GM12801 (cell line): ENCODE results near the gene GNAL.

Experiments
- CTCF ChIP-seq: IDR thresholded peaks from one replicate; pipeline ENCODE4 v1.5.1; 2011; ENCODE audit warnings: control low read depth; ENCODE audit not compliant: insufficient read length; ENCODE audit errors: extremely low read depth

GNAL gene

GRCh38 chr18:11889284-11889683 is 200.2 kb downstream of the GNAL start:
- no peak for TF ChIP-seq CTCF

- TF ChIP-seq CTCF: no peak
Measured at GRCh38 chr18:11891737-11892136, 202.7 kb downstream of the GNAL start.

GRCh38 chr18:11897781-11898180 is 208.7 kb downstream of the GNAL start:
- no peak for TF ChIP-seq CTCF

GRCh38 chr18:11899063-11899462 is 210.0 kb downstream of the GNAL start:
- no peak for TF ChIP-seq CTCF

- TF ChIP-seq CTCF: no peak
Measured at GRCh38 chr18:11901826-11902438, 212.9 kb downstream of the GNAL start.

- TF ChIP-seq CTCF: no peak
Measured at GRCh38 chr18:11902522-11903292, 213.6 kb downstream of the GNAL start.

GRCh38 chr18:11905613-11906012 is 216.5 kb downstream of the GNAL start:
- no peak for TF ChIP-seq CTCF
